Stimulated activated CD4-positive, alpha-beta T cell treated with anti-CD3 and anti-CD28 coated beads, Interleukin-4, amount 100 ng/mL, for 4 hours (primary cell): ENCODE measurements around the gene CTNNA1.
"Not testable (repeated sequence)": the region's sequence is repeated elsewhere in the genome, so short reads cannot be mapped to it uniquely, and the experiment has no call there.

Source experiments
- DNase-seq, 2 experiments: peaks; one replicate each; pipeline ENCODE4 v3.0.0-alpha.2; 2020

Gene CTNNA1, protein sequence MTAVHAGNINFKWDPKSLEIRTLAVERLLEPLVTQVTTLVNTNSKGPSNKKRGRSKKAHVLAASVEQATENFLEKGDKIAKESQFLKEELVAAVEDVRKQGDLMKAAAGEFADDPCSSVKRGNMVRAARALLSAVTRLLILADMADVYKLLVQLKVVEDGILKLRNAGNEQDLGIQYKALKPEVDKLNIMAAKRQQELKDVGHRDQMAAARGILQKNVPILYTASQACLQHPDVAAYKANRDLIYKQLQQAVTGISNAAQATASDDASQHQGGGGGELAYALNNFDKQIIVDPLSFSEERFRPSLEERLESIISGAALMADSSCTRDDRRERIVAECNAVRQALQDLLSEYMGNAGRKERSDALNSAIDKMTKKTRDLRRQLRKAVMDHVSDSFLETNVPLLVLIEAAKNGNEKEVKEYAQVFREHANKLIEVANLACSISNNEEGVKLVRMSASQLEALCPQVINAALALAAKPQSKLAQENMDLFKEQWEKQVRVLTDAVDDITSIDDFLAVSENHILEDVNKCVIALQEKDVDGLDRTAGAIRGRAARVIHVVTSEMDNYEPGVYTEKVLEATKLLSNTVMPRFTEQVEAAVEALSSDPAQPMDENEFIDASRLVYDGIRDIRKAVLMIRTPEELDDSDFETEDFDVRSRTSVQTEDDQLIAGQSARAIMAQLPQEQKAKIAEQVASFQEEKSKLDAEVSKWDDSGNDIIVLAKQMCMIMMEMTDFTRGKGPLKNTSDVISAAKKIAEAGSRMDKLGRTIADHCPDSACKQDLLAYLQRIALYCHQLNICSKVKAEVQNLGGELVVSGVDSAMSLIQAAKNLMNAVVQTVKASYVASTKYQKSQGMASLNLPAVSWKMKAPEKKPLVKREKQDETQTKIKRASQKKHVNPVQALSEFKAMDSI

DNA sequence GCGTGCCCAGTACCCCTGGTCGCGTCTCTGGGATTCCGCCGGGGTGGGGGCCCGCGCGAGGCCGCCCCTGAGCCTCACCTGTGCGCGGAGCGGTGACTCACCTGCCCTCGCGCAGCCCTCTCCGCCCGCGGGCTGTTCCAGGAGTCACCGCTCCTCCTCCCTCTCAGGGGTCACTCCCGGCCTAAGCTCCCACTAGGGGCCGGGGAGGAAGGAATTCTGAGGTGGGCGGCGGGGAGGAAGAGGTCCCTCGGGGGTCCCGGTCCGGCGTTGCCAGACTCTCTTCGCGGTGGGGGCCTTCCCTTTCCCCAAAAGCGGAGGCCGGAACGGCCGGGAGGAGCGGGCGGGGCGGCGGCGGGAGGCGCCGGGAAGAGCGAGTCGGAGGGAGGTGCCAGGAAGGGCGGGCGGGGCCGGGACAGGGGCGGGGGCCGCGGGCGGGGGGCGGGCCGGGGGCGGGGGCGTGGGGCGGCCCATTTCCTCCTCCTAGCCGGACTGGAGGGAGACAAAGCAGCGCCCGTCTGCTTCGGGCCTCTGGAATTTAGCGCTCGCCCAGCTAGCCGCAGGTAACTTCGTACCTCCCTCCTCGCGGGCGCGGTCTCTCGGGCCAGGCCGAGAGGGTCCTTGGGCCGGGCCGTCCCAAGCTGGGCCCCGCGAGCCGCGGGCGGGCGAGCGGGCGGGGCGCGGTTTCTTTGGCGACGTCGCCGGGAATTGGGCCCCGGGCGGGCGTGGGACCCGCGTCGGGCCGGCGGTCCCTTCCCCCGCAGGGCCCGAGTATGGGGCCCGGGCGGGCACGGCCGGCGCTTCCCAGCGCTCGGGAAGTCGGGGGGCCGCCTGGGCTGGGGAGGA, at the start of gene CTNNA1:
TSS of gene CTNNA1 (plus strand) at position 475 of the 843 bp plus-strand sequence. CDS start 28,500 bp downstream, outside the sequence.
- peak; percentile 56 to 58 for DNase-seq

DNA sequence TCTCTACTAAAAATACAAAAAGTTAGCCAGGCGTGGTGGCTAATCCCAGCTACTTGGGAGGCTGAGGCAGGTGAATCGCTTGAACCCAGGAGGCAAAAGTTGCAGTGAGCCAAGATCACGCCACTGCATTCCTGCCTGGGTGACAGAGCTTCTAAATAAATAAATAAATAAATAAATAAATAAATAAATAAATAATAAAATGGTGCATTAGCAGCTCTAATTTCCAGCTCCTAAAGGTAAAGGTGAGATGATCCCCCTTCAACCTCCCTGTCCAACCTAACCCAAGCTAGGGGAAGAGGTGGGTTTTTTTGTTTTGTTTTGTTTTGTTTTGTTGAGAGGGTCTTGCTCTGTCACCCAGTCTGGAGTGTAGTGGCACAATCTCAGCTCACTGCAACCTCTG, 49.4 kb upstream of the CTNNA1 start:
- not testable (repeated sequence) for DNase-seq

DNA sequence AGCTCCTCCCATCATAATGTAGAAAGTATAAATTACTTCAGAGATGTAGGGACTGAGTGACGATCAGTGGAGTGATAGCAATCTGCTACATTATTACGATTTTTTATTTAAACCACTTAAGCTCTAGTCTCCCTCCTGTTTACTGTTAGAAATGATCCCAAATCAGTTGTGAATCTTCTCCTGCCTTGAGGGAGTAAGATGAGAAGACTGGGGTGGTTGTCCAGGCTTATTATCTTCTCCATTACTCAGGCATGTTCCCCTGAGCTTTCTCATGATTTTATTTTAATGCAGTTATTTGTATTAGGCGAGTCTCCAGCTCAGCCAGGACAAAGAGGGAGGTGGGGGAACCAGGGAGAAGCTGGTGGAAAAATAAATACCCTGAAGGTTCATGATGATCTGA, 48.2 kb upstream of the CTNNA1 start:
- no peak for DNase-seq

DNA sequence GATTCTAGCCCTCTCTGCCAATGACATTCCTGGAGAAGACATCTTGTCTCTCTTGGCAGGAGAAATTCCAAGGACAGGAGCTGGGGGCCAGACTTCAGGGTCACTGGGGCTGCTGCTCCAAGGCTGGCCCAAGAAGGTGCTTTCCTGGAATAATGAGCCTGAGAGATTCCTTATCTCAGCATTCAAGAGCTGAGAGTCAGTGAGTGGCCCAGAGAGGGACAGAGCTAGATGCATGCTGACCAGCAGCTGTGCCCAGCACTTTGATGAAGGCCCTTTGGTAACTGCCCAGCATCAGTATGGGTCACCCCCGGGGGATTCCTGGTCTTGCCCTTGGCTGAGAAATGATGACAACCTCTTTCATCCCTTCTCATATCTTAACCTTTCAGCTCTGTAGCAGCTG, 47.7 kb upstream of the CTNNA1 start:
- DNase-seq, result no peak

DNA sequence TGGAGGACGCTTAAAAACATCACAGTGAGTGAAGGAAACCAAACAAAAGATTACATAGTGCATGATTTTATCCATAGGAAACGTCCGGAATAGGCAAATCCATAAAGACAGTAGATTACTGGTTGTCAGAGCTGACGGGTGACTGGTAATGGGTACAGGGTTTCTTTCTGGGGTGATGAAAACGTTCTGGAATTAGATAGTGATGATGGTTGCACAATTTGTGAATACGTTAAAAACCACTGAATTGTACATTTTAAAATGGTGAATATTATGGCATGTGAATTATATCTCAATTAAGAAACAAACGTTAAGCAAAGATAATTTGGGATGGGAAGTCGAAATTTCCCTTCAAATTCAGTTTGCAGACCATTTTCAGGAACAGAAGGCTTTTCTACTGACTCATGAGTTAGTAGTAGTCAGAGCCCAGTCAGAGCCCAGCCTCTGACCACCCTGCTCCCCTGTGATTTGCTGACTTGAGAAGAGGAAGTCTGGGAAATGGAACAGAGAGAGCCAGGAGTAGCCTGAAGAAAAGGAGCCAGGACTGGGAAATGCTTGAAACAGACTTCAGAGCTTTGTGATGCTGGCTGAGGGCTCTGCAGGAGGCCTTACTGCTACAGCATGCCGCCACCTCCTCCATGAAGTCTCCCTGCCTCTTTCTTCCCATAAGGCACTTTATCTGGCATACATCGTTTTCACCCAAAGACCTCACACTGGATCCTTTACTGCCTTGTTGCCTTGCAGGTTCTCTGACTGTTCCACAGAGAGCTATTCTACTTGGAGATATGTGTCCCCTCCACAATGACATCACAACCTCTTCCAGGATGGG, 46.4 kb upstream of the CTNNA1 start:
- no peak for DNase-seq

DNA sequence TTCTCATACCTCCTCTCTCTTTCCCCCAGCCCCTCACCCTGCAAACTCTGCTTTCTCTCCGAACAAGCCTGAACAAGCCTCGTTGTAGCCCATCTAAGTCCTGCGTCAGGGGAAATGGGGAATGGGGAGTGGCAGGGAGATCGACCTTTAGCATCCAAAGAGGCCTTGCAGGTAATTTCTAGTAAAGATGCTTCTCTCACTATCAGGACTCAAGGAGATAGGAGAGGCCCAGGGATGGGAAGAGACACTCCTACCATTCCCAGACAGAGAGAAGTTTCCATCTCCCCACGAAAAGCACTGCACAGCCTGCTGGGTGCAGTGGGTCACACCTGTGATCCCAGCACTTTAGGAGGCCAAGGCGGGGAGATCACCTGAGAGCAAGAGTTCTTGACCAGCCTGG, 44.4 kb upstream of the CTNNA1 start:
- DNase-seq, result no peak

DNA sequence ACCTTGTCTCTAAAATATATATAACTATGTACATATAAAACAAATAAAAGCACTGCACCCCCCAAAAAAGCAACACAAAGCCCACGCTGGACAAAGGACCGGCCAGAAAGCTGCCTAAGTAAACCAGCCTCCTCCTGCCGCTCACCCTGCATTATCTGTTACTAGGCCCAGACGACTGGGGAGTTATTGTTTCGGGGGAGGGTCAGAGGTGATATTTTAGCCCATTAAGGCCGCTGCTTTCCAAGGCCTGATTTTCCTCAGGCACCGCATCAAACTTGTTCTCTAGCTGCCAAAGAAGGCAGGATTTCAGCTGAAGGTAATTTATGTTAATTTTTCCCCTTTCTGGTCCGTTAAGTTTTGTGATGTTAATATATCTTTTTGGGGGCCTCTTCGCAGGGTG, 44.0 kb upstream of the CTNNA1 start:
- DNase-seq, result no peak

DNA sequence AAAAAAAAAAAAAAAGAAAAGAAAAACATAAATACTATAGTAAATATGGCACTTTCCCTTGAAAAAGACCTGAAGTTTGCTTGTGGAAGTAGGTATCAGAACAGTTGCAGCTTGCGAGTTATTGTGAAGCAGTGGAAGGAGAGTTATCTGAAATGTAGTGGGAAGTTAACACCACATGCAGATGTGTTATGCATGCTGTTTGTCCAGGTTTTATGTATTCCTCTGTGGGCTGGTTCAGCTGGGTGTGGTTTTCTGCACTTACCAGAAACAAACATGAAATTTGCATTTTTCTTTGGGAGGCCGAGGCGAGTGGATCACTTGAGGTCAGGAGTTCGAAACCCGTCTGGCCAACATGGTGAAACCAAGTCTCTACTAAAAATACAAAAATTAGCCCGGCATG, 42.1 kb upstream of the CTNNA1 start:
- DNase-seq, result no peak

DNA sequence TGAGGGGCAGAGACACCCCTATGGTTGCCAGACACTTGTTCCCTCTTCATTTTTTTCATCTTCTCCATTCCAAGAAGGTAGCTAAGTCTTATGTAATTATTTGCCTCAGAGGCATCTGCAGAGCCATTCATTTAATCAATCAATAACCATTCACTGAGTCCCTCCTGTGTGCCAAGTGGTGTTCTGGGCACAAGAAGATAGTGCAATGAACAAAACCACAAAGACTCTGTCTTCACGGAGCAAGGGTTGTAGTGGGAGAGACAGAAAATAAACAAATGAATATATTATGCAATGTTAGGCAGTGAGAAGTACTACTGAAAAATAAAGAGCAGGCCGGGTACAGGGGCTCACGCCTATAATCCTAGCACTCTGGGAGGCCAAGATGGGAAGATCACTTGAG, 41.4 kb upstream of the CTNNA1 start:
- DNase-seq, result no peak

DNA sequence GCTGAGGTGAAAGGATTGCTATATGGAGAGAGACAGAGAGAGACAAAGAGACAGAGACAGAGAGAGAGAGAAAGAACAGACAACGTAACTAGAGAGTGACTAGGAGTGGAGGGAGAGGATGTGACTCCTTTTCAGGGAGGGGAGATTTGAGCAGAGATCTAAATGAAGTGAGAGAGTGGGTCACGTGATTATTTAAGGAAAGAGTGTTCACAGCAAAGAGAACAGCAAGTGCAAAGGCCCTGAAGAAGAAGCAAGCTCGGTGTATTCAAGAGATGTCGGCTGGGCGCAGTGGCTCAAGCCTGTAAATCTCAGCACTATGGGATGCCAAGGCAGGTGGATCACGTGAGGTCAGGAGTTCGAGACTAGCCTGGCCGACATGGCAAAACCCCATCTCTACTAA, 40.9 kb upstream of the CTNNA1 start:
- no peak for DNase-seq

DNA sequence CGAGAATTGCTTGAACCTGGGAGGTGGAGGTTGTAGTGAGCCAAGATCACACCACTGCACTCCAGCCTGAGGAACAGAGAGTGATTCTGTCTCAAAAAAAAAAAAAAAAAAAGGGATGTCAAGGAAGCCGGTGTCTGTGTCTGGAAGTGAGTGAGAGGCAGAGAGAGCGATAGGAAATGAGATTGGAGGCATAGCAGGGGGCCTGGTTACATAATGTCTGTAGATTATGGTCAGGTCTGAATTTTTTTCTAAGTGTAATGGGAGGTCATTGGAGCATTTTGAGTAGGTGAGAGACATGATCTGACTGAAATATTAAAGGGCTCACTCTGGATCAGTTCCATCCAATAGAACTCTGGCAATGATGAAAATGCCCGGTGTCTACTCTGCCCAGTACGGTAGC, 40.4 kb upstream of the CTNNA1 start:
- DNase-seq, result no peak

DNA sequence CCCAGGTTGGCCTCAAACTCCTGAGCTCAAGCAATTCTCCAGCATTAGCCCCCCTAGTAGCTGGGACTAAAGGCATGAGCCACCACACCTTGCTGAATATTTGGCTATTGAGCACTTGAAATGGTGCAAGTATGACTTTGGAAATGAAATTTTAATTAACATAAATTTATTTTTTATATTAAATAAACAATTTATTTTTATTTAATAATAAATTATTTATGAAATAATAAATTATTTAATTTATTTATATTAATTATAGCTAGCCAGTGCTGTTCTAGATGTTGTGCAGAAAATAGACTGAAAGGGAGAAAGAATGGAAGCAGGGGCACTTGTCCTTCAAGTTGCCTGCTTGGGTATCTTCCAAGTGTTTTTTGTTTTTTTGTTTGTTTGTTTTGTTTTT, 40.0 kb upstream of the CTNNA1 start:
- DNase-seq, result no peak

DNA sequence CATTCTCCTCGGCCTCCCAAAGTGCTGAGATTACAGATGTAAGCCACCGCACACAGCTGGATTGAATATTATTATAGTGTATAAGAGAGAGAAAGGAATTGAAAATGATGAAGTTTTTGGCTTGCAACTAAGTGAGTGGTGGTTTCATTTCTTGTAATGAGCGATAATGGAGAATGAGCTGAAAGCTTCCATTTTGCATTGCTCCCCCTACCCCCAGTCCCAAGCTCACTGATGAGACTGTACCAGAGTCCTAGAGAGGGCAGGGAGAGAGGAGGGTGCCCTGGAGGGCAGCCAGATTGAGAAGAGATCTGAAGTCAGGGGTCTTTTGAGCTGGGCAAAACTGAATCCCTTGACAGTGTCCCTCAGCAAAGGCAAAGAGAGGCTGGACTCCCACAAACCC, 38.5 kb upstream of the CTNNA1 start:
- DNase-seq, result no peak

DNA sequence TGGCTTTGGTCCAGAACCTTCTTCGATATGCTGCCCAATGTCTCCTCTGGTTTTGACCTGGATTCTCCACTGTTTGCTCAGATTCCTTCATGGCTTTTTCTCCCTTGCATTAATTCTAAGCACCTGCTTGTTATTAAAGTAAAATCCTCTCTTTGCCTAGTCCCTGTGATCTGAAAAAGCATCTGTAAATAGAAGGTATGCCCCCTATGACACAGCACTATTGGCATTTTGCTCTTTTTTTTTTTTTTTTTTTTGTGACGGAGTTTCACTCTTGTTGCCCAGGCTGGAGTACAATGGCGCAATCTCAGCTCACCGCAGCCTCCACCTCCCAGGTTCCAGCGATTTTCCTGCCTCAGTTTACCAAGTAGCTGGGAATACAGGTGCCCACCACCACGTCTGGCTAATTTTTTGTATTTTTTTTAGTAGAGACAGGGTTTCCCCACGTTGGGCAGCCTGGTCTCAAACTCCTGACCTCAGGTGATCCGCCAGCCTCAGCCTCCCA, 37.2 kb upstream of the CTNNA1 start:
- DNase-seq, result not testable (repeated sequence)

DNA sequence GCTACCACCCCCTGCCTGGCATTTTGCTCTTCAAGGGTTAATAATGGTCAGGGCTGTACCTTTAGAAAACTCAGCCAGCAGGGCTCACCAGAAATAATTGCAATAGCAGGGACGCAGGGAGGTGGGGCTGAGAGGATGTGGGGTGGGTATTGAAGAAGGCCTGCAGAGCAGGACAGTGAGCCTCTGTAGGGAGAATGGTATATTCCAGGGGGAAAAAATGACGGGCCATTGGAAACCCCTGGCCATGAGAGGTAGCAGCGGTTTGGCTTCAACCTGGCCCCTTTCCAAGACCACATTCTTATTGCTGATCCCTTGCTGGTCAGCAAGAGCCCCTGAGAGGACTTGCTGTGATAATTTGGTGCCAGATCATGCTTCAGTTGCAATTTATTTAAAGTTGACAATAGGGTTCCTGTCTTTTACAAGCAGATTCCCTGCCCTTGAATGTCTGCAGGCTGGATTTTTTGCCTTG, 36.7 kb upstream of the CTNNA1 start:
- DNase-seq, result no peak

DNA sequence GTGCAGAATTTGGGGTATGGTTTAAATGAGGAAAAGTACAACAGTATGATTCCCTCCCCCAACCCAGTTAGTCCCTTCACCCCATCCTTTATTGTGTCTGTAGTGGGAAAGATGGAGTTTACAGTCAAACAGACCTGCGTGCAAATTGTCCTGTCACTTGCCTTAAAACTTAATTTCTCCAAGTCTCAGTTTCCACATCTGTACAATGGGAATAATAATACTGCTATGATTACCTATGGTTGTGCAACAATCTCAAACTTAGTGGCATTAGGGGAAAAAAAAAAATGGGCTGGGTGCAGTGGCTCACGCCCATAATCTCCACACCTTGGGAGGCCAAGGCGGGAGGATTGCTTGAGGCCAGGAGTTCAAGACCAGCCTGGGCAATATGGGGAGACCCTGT, 35.8 kb upstream of the CTNNA1 start:
- DNase-seq, result no peak

DNA sequence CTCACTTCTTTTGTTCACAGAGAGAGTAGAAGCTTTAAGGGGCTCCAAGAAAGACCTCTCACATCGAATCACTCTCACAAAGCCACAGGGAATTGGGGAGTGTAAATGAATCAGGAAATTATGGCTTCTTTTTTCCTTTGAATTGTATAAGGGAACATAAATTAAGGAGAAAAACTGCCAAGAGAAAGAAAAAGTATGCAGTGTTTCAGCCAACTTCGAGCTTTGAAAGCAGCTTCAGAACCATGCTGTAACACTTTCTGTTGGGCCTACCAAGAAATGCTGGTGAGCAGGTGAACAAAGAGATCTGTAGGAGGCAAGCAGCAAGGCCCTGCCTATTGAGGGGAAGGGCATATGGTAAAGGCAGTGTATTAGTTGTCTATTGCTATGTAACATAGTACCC, 33.4 kb upstream of the CTNNA1 start:
- no peak for DNase-seq

DNA sequence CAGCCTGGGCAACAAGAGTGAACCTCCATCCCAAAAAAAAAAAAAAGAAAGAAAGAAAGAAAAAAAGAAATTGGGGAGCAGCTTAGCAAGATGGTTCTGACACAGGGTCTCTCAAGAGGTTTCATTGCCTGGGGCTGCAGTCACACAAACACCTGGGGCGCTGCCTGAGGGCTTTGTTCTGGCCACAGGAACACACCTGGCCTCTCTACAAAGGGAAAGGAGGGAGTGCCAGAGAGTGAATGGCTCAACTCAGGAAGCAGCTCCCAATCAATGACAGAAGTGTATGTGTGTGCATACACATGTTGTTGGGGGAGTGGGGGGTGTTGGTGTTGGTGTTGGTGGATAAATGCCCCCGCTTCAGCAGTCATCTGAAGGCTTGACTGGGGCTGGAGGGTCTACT, 32.4 kb upstream of the CTNNA1 start:
- no peak for DNase-seq

DNA sequence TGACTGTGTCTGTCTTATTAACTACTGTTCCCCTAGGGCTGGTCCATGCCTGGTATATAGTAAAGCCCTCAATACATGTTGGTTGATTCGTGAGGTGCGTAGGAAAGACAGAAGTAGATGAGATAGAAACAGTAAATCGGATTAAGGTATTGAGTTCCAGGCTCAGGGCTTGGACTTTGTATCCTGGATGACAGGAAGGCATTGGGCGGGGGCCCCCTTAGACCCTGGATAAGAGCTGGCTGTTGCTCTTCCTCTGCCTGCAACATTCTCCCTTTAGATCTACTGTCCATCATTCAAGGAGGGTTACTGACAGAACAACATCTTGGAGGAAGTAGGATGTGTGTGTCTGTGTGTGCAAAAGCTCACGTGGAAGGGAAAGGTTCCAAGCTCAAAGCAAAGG, 31.2 kb upstream of the CTNNA1 start:
- no peak for DNase-seq

DNA sequence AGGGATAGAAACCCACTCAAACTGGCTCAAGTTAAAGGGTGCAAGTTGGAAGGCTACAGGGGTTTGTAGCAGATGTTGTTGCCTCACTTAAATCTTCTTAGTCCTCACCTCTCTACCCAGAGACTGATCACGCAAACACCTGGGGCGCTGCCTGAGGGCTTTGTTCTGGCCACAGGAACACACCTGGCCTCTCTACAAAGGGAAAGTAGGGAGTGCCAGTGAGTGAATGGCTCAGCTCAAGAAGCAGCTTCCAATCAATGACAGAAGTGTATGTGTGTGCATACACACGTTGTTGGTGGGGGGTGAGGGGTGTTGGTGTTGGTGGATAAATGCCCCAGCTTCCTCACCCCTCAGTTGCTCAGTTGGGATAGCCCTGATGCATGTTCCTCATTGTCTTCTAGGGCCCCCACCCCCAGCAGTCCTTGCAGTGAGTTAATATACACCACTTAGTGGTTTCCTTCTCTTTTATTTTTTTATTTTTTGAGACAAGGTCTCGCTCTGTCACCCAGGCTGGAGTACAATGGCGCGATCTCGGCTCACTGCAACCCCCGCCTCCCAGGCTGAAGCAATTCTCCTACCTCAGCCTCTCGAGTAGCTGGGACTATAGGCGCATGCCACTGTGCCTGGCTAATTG, 30.6 kb upstream of the CTNNA1 start:
- no peak for DNase-seq

DNA sequence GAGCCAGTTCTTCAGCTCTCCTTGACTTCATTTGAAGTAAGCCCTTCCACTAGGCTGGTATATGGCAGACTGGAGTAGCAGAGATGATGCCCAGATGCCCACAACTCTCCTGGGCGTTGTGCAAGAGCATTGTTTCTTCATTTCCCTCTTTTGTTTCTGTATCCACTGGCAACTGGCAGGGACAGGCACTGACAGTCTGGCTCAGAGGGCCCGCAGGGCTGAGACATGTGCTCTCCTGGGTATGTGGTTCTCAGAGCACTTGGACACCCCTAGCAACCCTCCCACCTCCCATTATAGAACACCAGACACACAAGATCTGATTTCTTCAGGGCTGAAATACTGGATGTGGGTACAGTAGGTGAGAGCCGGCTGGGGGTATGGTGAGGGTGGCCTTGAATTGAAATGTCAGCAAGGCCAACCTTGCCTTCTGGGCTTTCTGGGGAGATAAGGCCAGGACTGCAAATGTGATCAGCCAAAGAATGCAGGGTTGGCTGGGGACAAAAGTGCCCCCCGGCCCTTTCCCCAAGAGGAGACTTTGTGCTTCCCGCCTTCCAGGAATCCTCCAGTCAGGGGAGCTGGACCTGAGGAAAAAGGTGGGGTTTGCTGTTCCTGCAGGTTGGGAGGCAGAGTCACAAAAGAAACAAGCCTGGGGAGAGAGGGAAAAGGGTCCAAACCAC, 28.6 kb upstream of the CTNNA1 start:
- DNase-seq, result no peak
